Neural cell (in vitro differentiated cells): ENCODE data around the gene SHISA9. TPM values are rescaled to one million over a fixed set of nuclear protein-coding genes. Genes with fewer than 3 reads are reported as not detected.
A peak's percentile ranks its signal among the peaks of the same experiment; 100 is the strongest.

ENCODE experiments used
- H2AFZ ChIP-seq: fragments of 200-600, 300-800 bp; sonication (generic), shearing (Covaris generic); 2 replicates; pipeline ENCODE4 v1.6.0; 2014; ENCODE audit warnings: low read depth, mild to moderate bottlenecking, antibody characterized with exemption, low read length, moderate library complexity
- H3F3A ChIP-seq: fragments of 200-600 bp; shearing (Covaris generic); 2 replicates; pipeline ENCODE4 v1.6.1; 2016; ENCODE audit warnings: mild to moderate bottlenecking, moderate library complexity, mixed read lengths, antibody characterized with exemption, low read length; ENCODE audit not compliant: insufficient read depth, poor library complexity, severe bottlenecking
- H3K27ac ChIP-seq: fragments of 200-600, 300-800 bp; sonication (generic), shearing (Covaris generic); 2 replicates; pipeline ENCODE4 v1.5.1; 2014; ENCODE audit warnings: mild to moderate bottlenecking, low read length, moderate library complexity
- H3K27me3 ChIP-seq: fragments of 300-800, 200-600 bp; sonication (generic), shearing (Covaris generic); 2 replicates; pipeline ENCODE4 v1.6.0; 2014; ENCODE audit warnings: mild to moderate bottlenecking, low read depth, low read length, moderate library complexity; ENCODE audit not compliant: insufficient read depth
- H3K36me3 ChIP-seq: fragments of 300-800, 200-600 bp; sonication (generic), shearing (Covaris generic); 2 replicates; pipeline ENCODE4 v1.5.1; 2014; ENCODE audit warnings: mild to moderate bottlenecking, antibody characterized with exemption, low read length, moderate library complexity; ENCODE audit not compliant: insufficient read depth
- H3K4me2 ChIP-seq: fragments of 300-800, 200-600 bp; sonication (generic), shearing (Covaris generic); 2 replicates; pipeline ENCODE4 v1.6.0; 2014; ENCODE audit warnings: mild to moderate bottlenecking, low read length
- H3K4me3 ChIP-seq: fragments of 300-800, 200-600 bp; sonication (generic), shearing (Covaris generic); 2 replicates; pipeline ENCODE4 v1.5.1; 2014; ENCODE audit warnings: mild to moderate bottlenecking, low read length, moderate library complexity
- H3K79me2 ChIP-seq: fragments of 200-600 bp; shearing (Covaris generic); replicated peaks from 2 replicates; pipeline ENCODE4 v1.6.0; 2014; ENCODE audit warnings: mild to moderate bottlenecking, low read length, moderate library complexity; ENCODE audit not compliant: insufficient read depth
- H3K9ac ChIP-seq: fragments of 300-800, 200-600 bp; sonication (generic), shearing (Covaris generic); 2 replicates; pipeline ENCODE4 v1.6.1; 2016; ENCODE audit warnings: mild to moderate bottlenecking, low read length, mixed read lengths
- H3K9me2 ChIP-seq: fragments of 200-600 bp; shearing (Covaris generic); 2 replicates; pipeline ENCODE4 v1.6.1; 2016; ENCODE audit warnings: mild to moderate bottlenecking, low read length, mixed read lengths; ENCODE audit not compliant: insufficient read depth
- H3K9me3 ChIP-seq: fragments of 200-600, 300-800 bp; sonication (generic), shearing (Covaris generic); 2 replicates; pipeline ENCODE4 v1.6.1; 2016; ENCODE audit warnings: mild to moderate bottlenecking, mixed run types, low read length, moderate library complexity, mixed read lengths
- H4K20me1 ChIP-seq: fragments of 200-600 bp; shearing (Covaris generic); 2 replicates; pipeline ENCODE4 v1.6.1; 2016; ENCODE audit warnings: mild to moderate bottlenecking, mixed run types; ENCODE audit not compliant: insufficient read depth
- CTCF ChIP-seq: fragments of 450-650 bp; IDR thresholded peaks from 2 replicates; pipeline ENCODE4 v1.5.1; 2014; ENCODE audit warnings: antibody characterized with exemption, mild to moderate bottlenecking, moderate library complexity; ENCODE audit not compliant: poor library complexity, severe bottlenecking
- EP300 ChIP-seq: fragments of 450-650 bp; conservative IDR thresholded peaks from 2 replicates; pipeline ENCODE4 v1.6.1; 2014; ENCODE audit warnings: antibody characterized with exemption, mild to moderate bottlenecking, moderate library complexity; ENCODE audit not compliant: poor library complexity, severe bottlenecking
- EZH2 ChIP-seq: fragments of 200-600, 300-800 bp; shearing (Covaris generic), sonication (generic); IDR thresholded peaks from 2 replicates; pipeline ENCODE4 v1.6.1; 2014; ENCODE audit warnings: antibody characterized with exemption, low read length, borderline replicate concordance, mild to moderate bottlenecking; ENCODE audit not compliant: insufficient read depth, poor library complexity, severe bottlenecking
- MXI1 ChIP-seq: fragments of 450-650 bp; conservative IDR thresholded peaks from 2 replicates; pipeline ENCODE4 v1.6.1; 2014; ENCODE audit warnings: antibody characterized with exemption, mild to moderate bottlenecking; ENCODE audit not compliant: poor library complexity, severe bottlenecking
- POLR2AphosphoS5 ChIP-seq: IDR thresholded peaks from 2 replicates; pipeline ENCODE4 v1.6.1; 2012
- RAD21 ChIP-seq: fragments of 450-650 bp; conservative IDR thresholded peaks from 2 replicates; pipeline ENCODE4 v1.6.1; 2014; ENCODE audit warnings: antibody characterized with exemption, mild to moderate bottlenecking, moderate library complexity
- REST ChIP-seq: IDR thresholded peaks from 2 replicates; pipeline ENCODE4 v1.6.1; 2012; ENCODE audit warnings: borderline replicate concordance
- SMC3 ChIP-seq: fragments of 450-650 bp; conservative IDR thresholded peaks from 2 replicates; pipeline ENCODE4 v1.6.1; 2014; ENCODE audit warnings: antibody characterized with exemption, mild to moderate bottlenecking, moderate library complexity; ENCODE audit not compliant: poor library complexity
- TAF1 ChIP-seq: IDR thresholded peaks from 2 replicates; pipeline ENCODE4 v1.6.1; 2012; ENCODE audit warnings: low read depth
- polyA plus RNA-seq: library from polyadenylated mRNA; depleted of rRNA; stranded (reverse); fragments of >200 nt; gene quantifications from 2 replicates; pipeline ENCODE4 v1.2.3, GENCODE V29; 2014

SHISA9 gene
- polyA plus RNA-seq, 1 donor from 2014 or later = 2.0 TPM

- no peak for TF ChIP-seq EP300
- no peak for TF ChIP-seq SMC3
- no peak for TF ChIP-seq CTCF
- no peak for TF ChIP-seq REST
- TF ChIP-seq RAD21 = no peak
- TF ChIP-seq TAF1 = no peak
- no peak for TF ChIP-seq EZH2
- TF ChIP-seq MXI1 = no peak
- no peak for TF ChIP-seq POLR2AphosphoS5
- no peaks in the 10 kb centered on the region for H3K9me2 ChIP-seq
- peaks cover 26% of the 10 kb centered on the region for H3K27me3 ChIP-seq
- H3K9ac ChIP-seq = no peak overlapping the region
- H2AFZ ChIP-seq = no peak overlapping the region
- H3K4me3 ChIP-seq = no peak overlapping the region
- no peaks in the 10 kb centered on the region for H4K20me1 ChIP-seq
- no peaks in the 10 kb centered on the region for H3K36me3 ChIP-seq
- no peak overlapping the region for H3K27ac ChIP-seq
- H3K79me2 ChIP-seq = no peaks in the 10 kb centered on the region
- H3K9me3 ChIP-seq = no peaks in the 10 kb centered on the region
- H3K4me2 ChIP-seq = no peak overlapping the region
- no peaks in the 10 kb centered on the region for H3F3A ChIP-seq
Observed at GRCh38 chr16:12906765-12907516, 5.5 kb downstream of the SHISA9 start.

GRCh38 chr16:12907670-12908233 lies 6.4 kb downstream of the SHISA9 start:
- Histone ChIP-seq H3K27me3 (peaks cover 18% of the 10 kb centered on the region), H3K9me3 (no peaks in the 10 kb centered on the region), H3K9me2 (no peaks in the 10 kb centered on the region), H3K79me2 (no peaks in the 10 kb centered on the region), H3K9ac (no peak overlapping the region), H3F3A (no peaks in the 10 kb centered on the region), H3K4me3 (no peak overlapping the region), H3K4me2 (no peak overlapping the region), H4K20me1 (no peaks in the 10 kb centered on the region), H3K36me3 (no peaks in the 10 kb centered on the region), H3K27ac (no peak overlapping the region), H2AFZ (no peak overlapping the region)
- peak; percentile 37 for TF ChIP-seq CTCF
- TF ChIP-seq MXI1 = no peak
